DMS53 treated with DMSO at 0.1 percent for 48 hours (cell line): Measurements from ENCODE around the gene KNL1.
A peak's percentile ranks its signal among the peaks of the same experiment; 100 is the strongest.
"Not testable (repeated sequence)": the region's sequence is repeated elsewhere in the genome, so short reads cannot be mapped to it uniquely, and the experiment has no call there.

Experiments used
- DNase-seq: peaks from one replicate; lab custom pipeline; 2025; ENCODE audit not compliant: unreplicated experiment; lab: John Stamatoyannopoulos, UW

Gene KNL1

GRCh38 chr15:40593588-40594428 lies at the start of gene KNL1:
Gene KNL1, plus strand, starts transcription at chr15:40594249. Its CDS starts 8,683 bp downstream, at chr15:40602932.
- DNase-seq = peak; percentile 89

GRCh38 chr15:40545457-40545856 lies 48.6 kb upstream of the KNL1 start:
- DNase-seq = no peak

GRCh38 chr15:40548610-40549009 lies 45.4 kb upstream of the KNL1 start:
- no peak for DNase-seq

- DNase-seq = no peak
These were observed 44.2 kb upstream of the KNL1 start for GRCh38 chr15:40549894-40550293.

GRCh38 chr15:40550341-40551037 lies 43.6 kb upstream of the KNL1 start:
- no peak for DNase-seq

GRCh38 chr15:40554161-40554525 lies 39.9 kb upstream of the KNL1 start:
- no peak for DNase-seq

GRCh38 chr15:40555876-40556275 lies 38.2 kb upstream of the KNL1 start:
- no peak for DNase-seq

- DNase-seq = no peak
These were observed 34.9 kb upstream of the KNL1 start for GRCh38 chr15:40558952-40559742.

- no peak for DNase-seq
These were observed 31.4 kb upstream of the KNL1 start for GRCh38 chr15:40562691-40563090.

- no peak for DNase-seq
These were observed 30.6 kb upstream of the KNL1 start for GRCh38 chr15:40563426-40563825.

GRCh38 chr15:40564591-40565332 lies 29.3 kb upstream of the KNL1 start, which contains the start of gene CCDC32:
Gene CCDC32, minus strand, starts transcription at chr15:40565042. Its CDS starts 2,027 bp downstream, at chr15:40563015.
- peak; percentile 96 for DNase-seq

GRCh38 chr15:40565333-40566238 lies 28.5 kb upstream of the KNL1 start:
- DNase-seq = peak; percentile 53

- DNase-seq = peak; percentile 15
These were observed 26.9 kb upstream of the KNL1 start for GRCh38 chr15:40567111-40567510.

GRCh38 chr15:40569129-40569953 lies 24.7 kb upstream of the KNL1 start, which contains the start of gene RPUSD2:
Gene RPUSD2, plus strand, starts transcription at chr15:40569299. Its CDS starts 39 bp downstream, at chr15:40569338.
- DNase-seq = peak; percentile 32

- DNase-seq = no peak
These were observed 18.9 kb upstream of the KNL1 start for GRCh38 chr15:40575113-40575512.

GRCh38 chr15:40576914-40577313 lies 17.1 kb upstream of the KNL1 start:
- DNase-seq = not testable (repeated sequence)

- no peak for DNase-seq
These were observed 15.2 kb upstream of the KNL1 start for GRCh38 chr15:40578892-40579291.

- not testable (repeated sequence) for DNase-seq
These were observed 12.3 kb upstream of the KNL1 start for GRCh38 chr15:40581796-40582195.
